HCT116 (cell line): ENCODE data around the gene SMC6. TPM values are rescaled to one million over a fixed set of nuclear protein-coding genes. Genes with fewer than 3 reads are reported as not detected.

Source experiments
- ATAC-seq: fragments of 200-7000 bp; cut with Tn5 transposase; 2 replicates; pipeline ENCODE4 v1.9.1; 2020; ENCODE audit warnings: mild to moderate bottlenecking, moderate library complexity
- BruUV-seq: library from RNA; stranded (reverse); fragments of 400-500 nt; replicated peaks from 2 replicates; lab custom pipeline; 2021; lab: Mats Ljungman, UMichigan
- CTCF ChIA-PET: fragments of 300-600 bp; sonication (Branson Sonifier 250); formaldehyde crosslinking; loops from one replicate; lab custom pipeline; 2021; ENCODE audit warnings: antibody characterized with exemption; lab: Charles Lee
- POLR2A ChIA-PET: fragments of 300-600, 350-600 bp; sonication (Branson Sonifier 250); formaldehyde crosslinking; loops from one replicate; lab custom pipeline; 2021; ENCODE audit warnings: antibody characterized with exemption; lab: Charles Lee
- RAD21 ChIA-PET, 2 experiments: fragments of 300-600 bp; sonication (Branson Sonifier 250); formaldehyde crosslinking; loops; one replicate each; lab custom pipeline; 2023; ENCODE audit warnings: low total read pairs in 2 of 2; ENCODE audit not compliant: uncharacterized antibody in 2 of 2, unreplicated experiment in 2 of 2, low non-redundant PET in 1 of 2; lab: Charles Lee
- DNase-seq: peaks from one replicate; pipeline ENCODE4 v3.0.0-alpha.2; 2010; ENCODE audit warnings: low read depth, low spot score
- H2AFZ ChIP-seq: fragments of 200-600 bp; shearing (Covaris generic), sonication (generic); 2 replicates; pipeline ENCODE4 v1.6.1; 2017; ENCODE audit warnings: low read depth, mixed run types, mixed read lengths, antibody characterized with exemption, low read length; ENCODE audit not compliant: poor library complexity, severe bottlenecking
- H3K27ac ChIP-seq: 2 replicates; pipeline ENCODE4 v1.5.1; 2012; ENCODE audit warnings: low read depth, low read length
- H3K27me3 ChIP-seq: fragments of 200-600 bp; sonication (generic); 2 replicates; pipeline ENCODE4 v1.6.1; 2016; ENCODE audit warnings: mixed run types, low read length, mixed read lengths; ENCODE audit not compliant: insufficient read depth
- H3K36me3 ChIP-seq, 2 experiments: fragments of 200-500 bp in 1 of 2; fragments of 200-600 bp in 1 of 2; sonication (Bioruptor generic) in 1 of 2; sonication (generic) in 1 of 2; 2 replicates each; pipeline versions ENCODE4 v1.5.1 to v1.6.1; 2014 to 2016; ENCODE audit warnings: low read length in 2 of 2, inconsistent platforms in 1 of 2, mixed read lengths in 1 of 2, mixed run types in 1 of 2; ENCODE audit not compliant: insufficient read depth in 2 of 2, control insufficient read depth in 1 of 2
- H3K4me1 ChIP-seq, 2 experiments: fragments of 200-600 bp in 1 of 2; sonication (generic) in 1 of 2; 2 replicates each; pipeline versions ENCODE4 v1.5.1 to v1.6.1; 2012 to 2017; ENCODE audit warnings: low read length in 2 of 2, inconsistent platforms in 1 of 2, mild to moderate bottlenecking in 1 of 2, mixed read lengths in 1 of 2, mixed run types in 1 of 2, moderate library complexity in 1 of 2; ENCODE audit not compliant: insufficient read depth in 2 of 2, control insufficient read depth in 1 of 2
- H3K4me2 ChIP-seq: fragments of 200-600 bp; sonication (generic); 2 replicates; pipeline ENCODE4 v1.6.1; 2017; ENCODE audit warnings: mixed run types, low read length, mixed read lengths
- H3K4me3 ChIP-seq, 2 experiments: fragments of 200-600 bp in 1 of 2; sonication (generic) in 1 of 2; replicated peaks in 1 of 2; 2 replicates each; pipeline ENCODE4 v1.5.1; 2011 to 2016; ENCODE audit warnings: low read length in 2 of 2, control low read depth in 1 of 2, low read depth in 1 of 2, mild to moderate bottlenecking in 1 of 2, mixed read lengths in 1 of 2, mixed run types in 1 of 2
- H3K79me2 ChIP-seq: fragments of 200-600 bp; sonication (generic); 2 replicates; pipeline ENCODE4 v1.6.1; 2017; ENCODE audit warnings: mild to moderate bottlenecking, mixed run types, low read length, moderate library complexity, mixed read lengths; ENCODE audit not compliant: insufficient read depth
- H3K9ac ChIP-seq: fragments of 200-600 bp; sonication (generic); 2 replicates; pipeline ENCODE4 v1.6.1; 2016; ENCODE audit warnings: low read length, mixed read lengths
- H3K9me2 ChIP-seq: fragments of 200-600 bp; sonication (generic), shearing (Covaris generic); 2 replicates; pipeline ENCODE4 v1.6.1; 2017; ENCODE audit warnings: mixed run types, mild to moderate bottlenecking, moderate library complexity; ENCODE audit not compliant: insufficient read depth
- H3K9me3 ChIP-seq, 2 experiments: fragments of 200-500 bp in 1 of 2; fragments of 200-600 bp in 1 of 2; sonication (Bioruptor generic) in 1 of 2; sonication (generic) in 1 of 2; 2 replicates each; pipeline ENCODE4 v1.6.1; 2014 to 2017; ENCODE audit warnings: low read length in 2 of 2, mixed read lengths in 2 of 2, inconsistent platforms in 1 of 2, low read depth in 1 of 2, mild to moderate bottlenecking in 1 of 2, mixed run types in 1 of 2, moderate library complexity in 1 of 2; ENCODE audit not compliant: control insufficient read depth in 1 of 2, insufficient read depth in 1 of 2
- H4K20me1 ChIP-seq: fragments of 200-600 bp; sonication (generic), shearing (Covaris generic); 2 replicates; pipeline ENCODE4 v1.6.1; 2017; ENCODE audit warnings: mixed run types, mild to moderate bottlenecking, moderate library complexity; ENCODE audit not compliant: insufficient read depth
- ATF3 ChIP-seq: IDR thresholded peaks from 2 replicates; pipeline ENCODE4 v1.6.1; 2012
- CBX3 ChIP-seq: IDR thresholded peaks from 2 replicates; pipeline ENCODE4 v1.6.1; 2012; ENCODE audit warnings: low read depth
- CEBPB ChIP-seq: IDR thresholded peaks from 2 replicates; pipeline ENCODE4 v1.6.1; 2012; ENCODE audit warnings: low read depth
- ELF1 ChIP-seq: IDR thresholded peaks from 2 replicates; pipeline ENCODE4 v1.6.1; 2012; ENCODE audit warnings: low read depth, borderline replicate concordance
- EZH2 ChIP-seq: fragments of 200-600 bp; sonication (generic); IDR thresholded peaks from 2 replicates; pipeline ENCODE4 v1.6.1; 2017; ENCODE audit warnings: antibody characterized with exemption, mixed run types
- EZH2phosphoT487 ChIP-seq: fragments of 200-600 bp; IDR thresholded peaks from 2 replicates; pipeline ENCODE4 v1.6.1; 2018; ENCODE audit warnings: antibody characterized with exemption, borderline replicate concordance
- JUND ChIP-seq: IDR thresholded peaks from 2 replicates; pipeline ENCODE4 v1.6.1; 2012
- MAX ChIP-seq: IDR thresholded peaks from 2 replicates; pipeline ENCODE4 v1.6.1; 2012
- POLR2AphosphoS5 ChIP-seq: IDR thresholded peaks from 2 replicates; pipeline ENCODE4 v1.6.1; 2011; ENCODE audit warnings: mild to moderate bottlenecking, low read depth, low read length, moderate library complexity
- RAD21 ChIP-seq: IDR thresholded peaks from 2 replicates; pipeline ENCODE4 v1.6.1; 2012; ENCODE audit warnings: low read depth, mild to moderate bottlenecking
- REST ChIP-seq: IDR thresholded peaks from 2 replicates; pipeline ENCODE4 v1.6.1; 2012; ENCODE audit warnings: low read depth
- SIN3A ChIP-seq: IDR thresholded peaks from 2 replicates; pipeline ENCODE4 v1.6.1; 2012; ENCODE audit warnings: low read depth
- TCF7L2 ChIP-seq: IDR thresholded peaks from 2 replicates; pipeline ENCODE4 v1.7.0; 2011; ENCODE audit warnings: borderline replicate concordance, inconsistent platforms; ENCODE audit not compliant: insufficient read depth, insufficient read length; ENCODE audit errors: extremely low read depth
- YY1 ChIP-seq: IDR thresholded peaks from 2 replicates; pipeline ENCODE4 v1.6.1; 2011; ENCODE audit warnings: low read length, low read depth, moderate library complexity, mild to moderate bottlenecking; ENCODE audit not compliant: insufficient replicate concordance; ENCODE audit errors: extremely low read depth
- ZBTB33 ChIP-seq: IDR thresholded peaks from 2 replicates; pipeline ENCODE4 v1.6.1; 2011; ENCODE audit warnings: mild to moderate bottlenecking, low read length, moderate library complexity; ENCODE audit not compliant: insufficient replicate concordance; ENCODE audit errors: extremely low read depth
- ZFX ChIP-seq: fragments of 450-650 bp; IDR thresholded peaks from 2 replicates; pipeline ENCODE4 v1.6.1; 2017
- ZNF274 ChIP-seq: fragments of 200-500 bp; sonication (Bioruptor generic); IDR thresholded peaks from 2 replicates; pipeline ENCODE4 v1.6.1; 2014; ENCODE audit warnings: mild to moderate bottlenecking, low read depth, low read length, inconsistent platforms
- intact Hi-C: fragments of 100-400 bp; cut with micrococcal nuclease; formaldehyde crosslinking; loops from 2 replicates; pipeline ENCODE4 v1.10.0; 2022
- total RNA-seq: library from RNA; stranded (reverse); gene quantifications from one replicate; pipeline ENCODE4 v1.2.1, GENCODE V29; 2021; ENCODE audit not compliant: unreplicated experiment

The SMC6 gene
- total RNA-seq, 1 experiment from 2014 or later = 26.4 TPM

GRCh38 chr2:17643031-17643615 lies 110.5 kb downstream of the SMC6 start (continued):
- no peak for TF ChIP-seq YY1
- TF ChIP-seq CEBPB = no peak

- no TSS peak for BruUV-seq
- Histone ChIP-seq H3K79me2 (no peaks in the 10 kb centered on the region), H4K20me1 (no peaks in the 10 kb centered on the region), H3K4me3 (no peak overlapping the region), H3K9me2 (no peaks in the 10 kb centered on the region), H3K4me2 (no peak overlapping the region), H3K9ac (no peak overlapping the region), H3K27ac (no peak overlapping the region), H3K4me1 (peaks cover 4 to 30% of the 10 kb centered on the region in 2 experiments), H2AFZ (no peak overlapping the region), H3K36me3 (no peaks in the 10 kb centered on the region), H3K9me3 (no peaks in the 10 kb centered on the region), H3K27me3 (no peaks in the 10 kb centered on the region)
- CTCF ChIA-PET = no interaction called here
- intact Hi-C loops = no loop called here
- RAD21 ChIA-PET = interaction anchor here in 1 of 2 experiments (0.5 kb wide), 1 partner anchor 18 kb away, joined by 3 read pairs; no protein-coding TSS in a partner anchor
- ATAC-seq = no peak
- TF ChIP-seq ELF1 (no peak), MAX (no peak), ZFX (no peak), YY1 (no peak), TCF7L2 (no peak), ZNF274 (no peak), CEBPB (no peak), SIN3A (no peak), EZH2phosphoT487 (no peak), REST (no peak), JUND (no peak), POLR2AphosphoS5 (no peak), ZBTB33 (no peak), RAD21 (no peak), ATF3 (no peak), CBX3 (no peak), EZH2 (no peak)
- POLR2A ChIA-PET = no interaction called here
- DNase-seq = no peak
These were observed 113.2 kb downstream of the SMC6 start for GRCh38 chr2:17640406-17640805.
